ACC112 (cell line): ENCODE data around the gene GFER.
"Not testable (repeated sequence)": the region's sequence is repeated elsewhere in the genome, so short reads cannot be mapped to it uniquely, and the experiment has no call there.

Experiments
- H2AFZ ChIP-seq: fragments of 200-600 bp; sonication (generic); one replicate; pipeline ENCODE4 v1.6.0; 2017; ENCODE audit warnings: antibody characterized with exemption, low read length; ENCODE audit not compliant: unreplicated experiment
- H3K27ac ChIP-seq: fragments of 200-600 bp; sonication (generic); 2 replicates; pipeline ENCODE4 v1.5.1; 2014; ENCODE audit warnings: low read depth, mild to moderate bottlenecking, antibody characterized with exemption, low read length, moderate library complexity
- H3K27me3 ChIP-seq: fragments of 200-600 bp; sonication (generic); 2 replicates; pipeline ENCODE4 v1.6.1; 2014; ENCODE audit warnings: mild to moderate bottlenecking, antibody characterized with exemption, low read length, moderate library complexity, mixed read lengths; ENCODE audit not compliant: insufficient read depth
- H3K36me3 ChIP-seq: fragments of 200-600 bp; sonication (generic); 2 replicates; pipeline ENCODE4 v1.6.1; 2016; ENCODE audit warnings: mild to moderate bottlenecking, antibody characterized with exemption, low read length, moderate library complexity, mixed read lengths; ENCODE audit not compliant: insufficient read depth
- H3K4me1 ChIP-seq: fragments of 200-600 bp; sonication (generic); one replicate; pipeline ENCODE4 v1.6.1; 2016; ENCODE audit warnings: low read length, mixed read lengths; ENCODE audit not compliant: insufficient read depth, unreplicated experiment, control insufficient read depth
- H3K4me3 ChIP-seq: fragments of 200-600 bp; sonication (generic); 2 replicates; pipeline ENCODE4 v1.5.1; 2014; ENCODE audit warnings: mild to moderate bottlenecking, low read depth, low read length
- H3K79me2 ChIP-seq: fragments of 200-600 bp; sonication (generic); one replicate; pipeline ENCODE4 v1.6.0; 2016; ENCODE audit warnings: low read length; ENCODE audit not compliant: control insufficient read depth, unreplicated experiment, insufficient read depth

The GFER gene

DNA sequence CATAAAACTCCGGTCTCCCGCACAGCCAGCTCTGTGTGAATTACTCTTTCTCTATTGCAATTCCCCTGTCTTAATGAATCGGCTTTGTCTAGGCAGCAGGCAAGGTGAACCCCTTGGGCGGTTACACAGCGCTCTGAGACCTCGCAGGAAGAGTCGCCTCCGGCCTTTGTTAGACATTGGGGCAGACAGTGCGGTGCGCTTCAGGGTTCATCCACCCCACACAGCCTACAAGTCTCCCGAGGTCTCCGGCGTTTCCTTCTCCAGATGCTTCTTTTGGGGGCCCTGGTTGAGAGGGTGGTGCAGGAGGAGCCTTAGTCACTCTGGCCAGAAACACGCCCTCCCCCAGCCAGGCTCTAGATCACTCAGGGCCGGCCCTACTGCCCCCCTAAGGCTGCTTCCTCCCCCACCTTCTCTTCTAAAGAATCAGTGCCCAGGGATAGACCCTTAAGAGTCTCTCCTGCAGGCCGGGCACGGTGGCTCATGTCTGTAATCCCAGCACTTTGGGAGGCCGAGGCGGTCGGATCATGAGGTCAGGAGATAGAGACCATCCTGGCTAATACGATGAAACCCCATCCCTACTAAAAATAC is 39.3 kb upstream of the GFER start:
- Histone ChIP-seq H3K4me1 (peaks cover 10% of the 10 kb centered on the region), H2AFZ (no peak overlapping the region), H3K36me3 (no peaks in the 10 kb centered on the region), H3K79me2 (no peaks in the 10 kb centered on the region), H3K27ac (no peak overlapping the region), H3K4me3 (no peak overlapping the region), H3K27me3 (no peaks in the 10 kb centered on the region)

GRCh38 chr16:1945559-1946391 is 38.2 kb upstream of the GFER start:
- Histone ChIP-seq H2AFZ (no peak overlapping the region), H3K4me3 (no peak overlapping the region), H3K79me2 (no peaks in the 10 kb centered on the region), H3K27me3 (no peaks in the 10 kb centered on the region), H3K27ac (no peak overlapping the region), H3K36me3 (no peaks in the 10 kb centered on the region), H3K4me1 (peaks cover 10% of the 10 kb centered on the region)

DNA sequence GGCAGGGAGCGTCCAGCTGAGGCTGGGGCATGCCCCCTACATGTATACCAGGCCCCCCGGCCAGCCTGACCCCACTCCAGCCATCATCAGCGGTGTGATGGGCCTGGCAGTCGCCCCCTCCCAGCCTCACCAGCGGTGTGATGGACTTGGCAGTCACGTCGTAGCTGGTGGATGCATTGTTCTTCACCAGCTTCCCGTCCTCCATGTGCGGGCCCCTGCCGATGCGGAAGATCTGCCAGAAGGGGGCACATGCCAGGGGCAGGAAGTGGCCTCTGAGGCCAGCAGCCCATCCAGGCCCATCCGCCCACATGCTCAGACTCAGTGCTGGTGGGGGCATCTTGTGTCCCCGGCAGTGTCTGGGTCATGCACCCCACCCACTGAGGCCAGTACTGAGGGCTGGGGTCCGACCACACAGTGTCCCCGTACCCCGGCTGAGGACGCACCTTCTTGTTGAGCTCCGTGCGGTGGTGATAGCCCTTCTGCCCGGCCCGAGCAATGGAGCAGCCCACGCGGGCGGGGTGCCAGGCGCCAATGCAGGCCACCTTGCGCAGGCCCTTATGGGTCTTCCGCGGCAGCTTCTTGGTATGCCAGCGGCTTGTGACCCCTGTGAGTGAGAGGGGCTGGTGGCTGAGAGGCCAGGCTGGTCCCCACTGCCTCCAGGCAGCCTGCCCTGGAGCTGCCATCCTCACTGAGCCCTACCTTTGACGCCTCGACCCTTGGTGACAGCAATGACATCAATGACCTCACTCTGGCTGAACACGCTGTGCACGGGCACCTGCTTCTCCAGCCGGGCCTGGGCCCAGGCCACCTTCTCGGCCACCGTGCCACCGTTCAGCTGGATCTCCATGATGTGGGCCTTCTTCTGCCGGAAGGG is 37.3 kb upstream of the GFER start:
- no peak overlapping the region for H3K4me3 ChIP-seq
- no peak overlapping the region for H2AFZ ChIP-seq
- no peaks in the 10 kb centered on the region for H3K36me3 ChIP-seq
- peaks cover 6% of the 10 kb centered on the region for H3K4me1 ChIP-seq
- H3K79me2 ChIP-seq = no peaks in the 10 kb centered on the region
- H3K27ac ChIP-seq = no peak overlapping the region
- no peaks in the 10 kb centered on the region for H3K27me3 ChIP-seq

DNA sequence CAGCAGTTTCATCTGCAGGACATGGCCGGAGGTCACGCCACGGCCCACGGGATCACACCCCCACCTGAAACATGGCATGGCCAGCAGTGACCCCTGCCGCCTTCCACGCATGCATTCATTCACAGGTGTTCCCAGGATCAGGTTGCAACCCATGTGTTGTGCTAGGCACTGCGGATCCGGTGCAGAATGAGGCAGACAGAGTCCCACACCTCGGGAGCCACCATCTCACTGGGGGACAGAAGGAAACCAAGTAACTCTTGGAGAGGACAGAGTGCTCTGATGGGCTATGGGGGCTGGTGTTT is 36.7 kb upstream of the GFER start:
- H3K27me3 ChIP-seq = no peaks in the 10 kb centered on the region
- H2AFZ ChIP-seq = no peak overlapping the region
- no peaks in the 10 kb centered on the region for H3K36me3 ChIP-seq
- H3K4me3 ChIP-seq = no peak overlapping the region
- no peak overlapping the region for H3K27ac ChIP-seq
- H3K4me1 ChIP-seq = peaks cover under 1% of the 10 kb centered on the region
- no peaks in the 10 kb centered on the region for H3K79me2 ChIP-seq

- no peak overlapping the region for H3K27ac ChIP-seq
- H3K4me1 ChIP-seq = no peaks in the 10 kb centered on the region
- H3K36me3 ChIP-seq = no peaks in the 10 kb centered on the region
- no peak overlapping the region for H3K4me3 ChIP-seq
- H3K79me2 ChIP-seq = no peaks in the 10 kb centered on the region
- H3K27me3 ChIP-seq = no peaks in the 10 kb centered on the region
- no peak overlapping the region for H2AFZ ChIP-seq
These were observed 34.5 kb upstream of the GFER start for GRCh38 chr16:1949507-1949906.

GRCh38 chr16:1950047-1950446 is 33.9 kb upstream of the GFER start:
- Histone ChIP-seq H3K36me3 (no peaks in the 10 kb centered on the region), H3K27ac (no peak overlapping the region), H2AFZ (no peak overlapping the region), H3K27me3 (no peaks in the 10 kb centered on the region), H3K79me2 (no peaks in the 10 kb centered on the region), H3K4me3 (no peak overlapping the region), H3K4me1 (no peaks in the 10 kb centered on the region)

GRCh38 chr16:1950559-1950958 is 33.4 kb upstream of the GFER start:
- H3K27me3 ChIP-seq = no peaks in the 10 kb centered on the region
- no peak overlapping the region for H3K27ac ChIP-seq
- H3K4me3 ChIP-seq = no peak overlapping the region
- H3K79me2 ChIP-seq = no peaks in the 10 kb centered on the region
- H2AFZ ChIP-seq = no peak overlapping the region
- H3K4me1 ChIP-seq = no peaks in the 10 kb centered on the region
- no peaks in the 10 kb centered on the region for H3K36me3 ChIP-seq

GRCh38 chr16:1953734-1954133 is 30.3 kb upstream of the GFER start:
- H3K27me3 ChIP-seq = no peaks in the 10 kb centered on the region
- no peak overlapping the region for H3K27ac ChIP-seq
- no peak overlapping the region for H3K4me3 ChIP-seq
- H3K4me1 ChIP-seq = no peaks in the 10 kb centered on the region
- no peaks in the 10 kb centered on the region for H3K79me2 ChIP-seq
- no peaks in the 10 kb centered on the region for H3K36me3 ChIP-seq
- no peak overlapping the region for H2AFZ ChIP-seq

- H3K27ac ChIP-seq, H3K4me3 ChIP-seq, H3K36me3 ChIP-seq, H3K27me3 ChIP-seq, H2AFZ ChIP-seq: not testable (repeated sequence)
- H3K4me1 ChIP-seq = peaks cover 15% of the 10 kb centered on the region
- peaks cover 26% of the 10 kb centered on the region for H3K79me2 ChIP-seq
These were observed 26.4 kb upstream of the GFER start for GRCh38 chr16:1957434-1958142.

DNA sequence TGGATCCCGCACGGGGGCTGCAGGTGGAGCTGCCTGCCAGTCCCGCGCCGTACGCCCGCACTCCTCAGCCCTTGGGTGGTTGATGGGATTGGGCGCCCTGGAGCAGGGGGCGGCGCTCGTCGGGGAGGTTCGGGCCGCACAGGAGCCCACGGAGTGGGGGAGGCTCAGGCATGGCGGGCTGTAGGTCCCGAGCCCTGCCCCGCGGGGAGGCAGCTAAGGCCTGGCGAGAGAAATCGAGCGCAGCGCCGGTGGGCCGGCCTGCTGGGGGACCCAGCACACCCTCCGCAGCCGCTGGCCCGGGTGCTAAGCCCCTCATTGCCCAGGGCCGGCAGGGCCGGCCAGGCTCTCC is 25.9 kb upstream of the GFER start:
- Histone ChIP-seq H3K4me1 (peaks cover 20% of the 10 kb centered on the region), H3K79me2 (peaks cover 31% of the 10 kb centered on the region)
- not testable (repeated sequence) for H3K27ac ChIP-seq, H3K4me3 ChIP-seq, H3K27me3 ChIP-seq, H2AFZ ChIP-seq, H3K36me3 ChIP-seq
